Hepatocyte (in vitro differentiated cells): ENCODE measurements around the gene B3GNT4.

ENCODE experiments used
- CTCF ChIP-seq: fragments of 200-600 bp; sonication (generic); IDR thresholded peaks from 2 replicates; pipeline ENCODE4 v1.5.1; 2016; ENCODE audit warnings: antibody characterized with exemption, mild to moderate bottlenecking; ENCODE audit not compliant: poor library complexity
- EZH2 ChIP-seq: fragments of 200-600 bp; sonication (generic); IDR thresholded peaks from 2 replicates; pipeline ENCODE4 v1.6.1; 2016; ENCODE audit warnings: antibody characterized with exemption, mild to moderate bottlenecking, borderline replicate concordance

DNA sequence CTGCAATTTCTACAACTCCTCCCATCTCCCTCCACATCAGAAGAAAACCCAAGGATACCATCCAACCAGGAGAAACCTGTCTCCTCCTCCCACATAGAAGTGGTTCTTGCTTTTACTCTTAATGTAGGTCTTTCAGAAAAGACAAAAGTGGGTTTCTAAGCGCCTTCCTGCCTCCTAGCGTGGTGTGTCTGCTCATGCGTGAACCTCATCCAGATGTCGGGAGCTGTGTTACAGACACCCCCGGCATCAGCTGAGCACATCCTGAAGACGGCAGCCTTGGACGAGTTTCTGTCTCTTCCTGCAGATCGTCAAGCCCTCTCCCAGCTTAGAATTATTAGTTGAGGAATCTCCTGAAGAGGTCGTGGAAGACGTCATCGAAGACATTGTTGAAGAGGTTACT is 11.1 kb upstream of the B3GNT4 start:
- TF ChIP-seq CTCF, result no peak
- TF ChIP-seq EZH2, result no peak
